ENCODE results near the gene CLASP2.

DNA sequence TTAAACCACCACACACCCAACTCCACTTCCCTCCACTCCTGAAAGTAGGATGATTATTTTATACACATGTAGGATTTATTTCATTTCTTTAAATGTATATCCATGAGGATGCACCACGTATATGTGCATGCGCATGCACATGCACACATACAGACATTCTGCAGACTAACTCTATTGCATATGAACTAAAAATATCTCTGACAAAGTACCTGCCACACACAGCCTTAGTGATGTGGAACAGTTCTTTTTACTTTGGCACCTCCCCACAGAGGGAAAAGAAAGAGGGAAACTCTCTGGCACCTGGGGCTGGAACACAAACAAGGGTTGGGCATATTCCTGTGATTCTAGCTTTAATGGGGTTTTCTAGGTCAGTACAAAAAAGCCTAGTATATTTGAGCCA, 138.2 kb downstream of the CLASP2 start:
- TF ChIP-seq, protein P1, sequence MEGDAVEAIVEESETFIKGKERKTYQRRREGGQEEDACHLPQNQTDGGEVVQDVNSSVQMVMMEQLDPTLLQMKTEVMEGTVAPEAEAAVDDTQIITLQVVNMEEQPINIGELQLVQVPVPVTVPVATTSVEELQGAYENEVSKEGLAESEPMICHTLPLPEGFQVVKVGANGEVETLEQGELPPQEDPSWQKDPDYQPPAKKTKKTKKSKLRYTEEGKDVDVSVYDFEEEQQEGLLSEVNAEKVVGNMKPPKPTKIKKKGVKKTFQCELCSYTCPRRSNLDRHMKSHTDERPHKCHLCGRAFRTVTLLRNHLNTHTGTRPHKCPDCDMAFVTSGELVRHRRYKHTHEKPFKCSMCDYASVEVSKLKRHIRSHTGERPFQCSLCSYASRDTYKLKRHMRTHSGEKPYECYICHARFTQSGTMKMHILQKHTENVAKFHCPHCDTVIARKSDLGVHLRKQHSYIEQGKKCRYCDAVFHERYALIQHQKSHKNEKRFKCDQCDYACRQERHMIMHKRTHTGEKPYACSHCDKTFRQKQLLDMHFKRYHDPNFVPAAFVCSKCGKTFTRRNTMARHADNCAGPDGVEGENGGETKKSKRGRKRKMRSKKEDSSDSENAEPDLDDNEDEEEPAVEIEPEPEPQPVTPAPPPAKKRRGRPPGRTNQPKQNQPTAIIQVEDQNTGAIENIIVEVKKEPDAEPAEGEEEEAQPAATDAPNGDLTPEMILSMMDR (IDR thresholded peaks at IDR 0.05), result no peak
- TF ChIP-seq POLR2A (IDR thresholded peaks at IDR 0.05), result no peak

All from thyroid gland (tissue), 4 donors.